Endothelial cell of umbilical vein (primary cell): ENCODE results near the gene AGBL4. TPM values are rescaled to one million over a fixed set of nuclear protein-coding genes. Genes with fewer than 3 reads are reported as not detected.

ENCODE experiments used
- BruUV-seq: library from RNA; stranded (reverse); fragments of 400-500 nt; replicated peaks from 2 replicates; lab custom pipeline; 2021; lab: Mats Ljungman, UMichigan
- CTCF ChIA-PET: fragments of 300-600, 350-600 bp; sonication (Branson Sonifier 250); formaldehyde crosslinking; loops from one replicate; lab custom pipeline; 2021; ENCODE audit warnings: antibody characterized with exemption, inconsistent platforms; lab: Charles Lee
- POLR2A ChIA-PET: fragments of 300-600, 350-600 bp; sonication (Branson Sonifier 250); formaldehyde crosslinking; loops from one replicate; lab custom pipeline; 2021; ENCODE audit warnings: antibody characterized with exemption, inconsistent platforms; lab: Charles Lee
- DNase-seq: peaks from one replicate; pipeline ENCODE4 v3.0.0-alpha.2; 2011; ENCODE audit warnings: low read depth, low spot score
- FAIRE-seq: peaks from 2 replicates; lab custom pipeline; 2011; peaks lifted over from hg19 to GRCh38; lab: Jason Lieb, UNC
- H2AFZ ChIP-seq: 2 replicates; pipeline ENCODE4 v1.6.0; 2012; ENCODE audit warnings: low read depth, low read length, control low read depth, inconsistent platforms
- H3K27ac ChIP-seq: 2 replicates; pipeline ENCODE4 v1.5.1; 2011; ENCODE audit warnings: low read depth, mild to moderate bottlenecking, control low read depth, low read length, moderate library complexity; ENCODE audit not compliant: insufficient read depth
- H3K27me3 ChIP-seq, 2 experiments: 2 replicates each; pipeline versions ENCODE4 v1.6.0 to v1.6.1; 2011; ENCODE audit warnings: low read length in 2 of 2, mixed read lengths in 1 of 2; ENCODE audit not compliant: control insufficient read depth in 2 of 2, insufficient read depth in 2 of 2
- H3K36me3 ChIP-seq, 2 experiments: 2 replicates in 1 of 2; 3 replicates in 1 of 2; pipeline ENCODE4 v1.5.1; 2011; ENCODE audit warnings: low read length in 2 of 2, mild to moderate bottlenecking in 1 of 2, moderate library complexity in 1 of 2; ENCODE audit not compliant: control insufficient read depth in 2 of 2, insufficient read depth in 2 of 2; ENCODE audit errors: extremely low read depth in 1 of 2
- H3K4me1 ChIP-seq: 3 replicates; pipeline ENCODE4 v1.5.1; 2011; ENCODE audit warnings: mild to moderate bottlenecking, low read length; ENCODE audit not compliant: control insufficient read depth, insufficient read depth; ENCODE audit errors: extremely low read depth
- H3K4me2 ChIP-seq: 2 replicates; pipeline ENCODE4 v1.6.1; 2011; ENCODE audit warnings: low read length, control low read depth, mixed read lengths; ENCODE audit not compliant: insufficient read depth
- H3K4me3 ChIP-seq, 3 experiments: fragments of 200-600 bp in 1 of 3; sonication (generic), shearing (Covaris generic) in 1 of 3; replicated peaks in 1 of 3; 2 replicates each; pipeline ENCODE4 v1.5.1; 2011 to 2016; ENCODE audit warnings: control low read depth in 3 of 3, low read length in 3 of 3, mild to moderate bottlenecking in 2 of 3, inconsistent platforms in 1 of 3, low read depth in 1 of 3, moderate library complexity in 1 of 3; ENCODE audit not compliant: insufficient read depth in 1 of 3
- H3K79me2 ChIP-seq: 2 replicates; pipeline ENCODE4 v1.6.0; 2012; ENCODE audit warnings: low read length, inconsistent platforms; ENCODE audit not compliant: control insufficient read depth, insufficient read depth
- H3K9ac ChIP-seq: replicated peaks from 2 replicates; pipeline ENCODE3; 2011; ENCODE audit warnings: low read length, control low read depth; ENCODE audit not compliant: insufficient read depth; ENCODE audit errors: extremely low read depth
- H3K9me1 ChIP-seq: replicated peaks from 3 replicates; pipeline ENCODE4 v1.6.0; 2011; ENCODE audit warnings: mild to moderate bottlenecking, low read length; ENCODE audit not compliant: control insufficient read depth, insufficient read depth; ENCODE audit errors: extremely low read depth
- H3K9me3 ChIP-seq: replicated peaks from 2 replicates; pipeline ENCODE4 v1.5.1; 2012; ENCODE audit warnings: low read length, inconsistent platforms; ENCODE audit not compliant: control insufficient read depth, insufficient read depth
- H4K20me1 ChIP-seq: replicated peaks from 2 replicates; pipeline ENCODE3; 2011; ENCODE audit warnings: mild to moderate bottlenecking, low read length; ENCODE audit not compliant: control insufficient read depth, insufficient read depth; ENCODE audit errors: extremely low read depth
- CTCF ChIP-seq, 2 donors: IDR thresholded peaks; 1 replicate in 1 of 2; 2 replicates in 1 of 2; pipeline ENCODE4 v1.5.1; 2011; ENCODE audit warnings: low read length in 2 of 2, mild to moderate bottlenecking in 2 of 2, moderate library complexity in 2 of 2, control low read depth in 1 of 2, inconsistent platforms in 1 of 2, low read depth in 1 of 2; ENCODE audit not compliant: insufficient read depth in 1 of 2; ENCODE audit errors: extremely low read depth in 1 of 2
- EZH2 ChIP-seq: IDR thresholded peaks from 2 replicates; pipeline ENCODE4 v1.6.1; 2012; ENCODE audit warnings: borderline replicate concordance, low read depth, mild to moderate bottlenecking, moderate library complexity, low read length, inconsistent platforms; ENCODE audit not compliant: severe bottlenecking
- FOS ChIP-seq: IDR thresholded peaks from 2 replicates; pipeline ENCODE4 v1.6.1; 2011; ENCODE audit warnings: mild to moderate bottlenecking, low read length, moderate library complexity, borderline replicate concordance; ENCODE audit not compliant: insufficient read depth
- GATA2 ChIP-seq: IDR thresholded peaks from 2 replicates; pipeline ENCODE4 v1.7.0; 2011; ENCODE audit warnings: low read depth, mild to moderate bottlenecking, moderate library complexity, mixed read lengths, low read length; ENCODE audit not compliant: insufficient read length, insufficient read depth
- JUN ChIP-seq: IDR thresholded peaks from 2 replicates; pipeline ENCODE4 v1.6.1; 2011; ENCODE audit warnings: borderline replicate concordance, low read depth; ENCODE audit not compliant: insufficient read length, insufficient read depth
- MYC ChIP-seq: IDR thresholded peaks from one replicate; pipeline ENCODE4 v1.6.1; 2011; ENCODE audit warnings: mild to moderate bottlenecking, low read depth, low read length
- POLR2A ChIP-seq: IDR thresholded peaks from 2 replicates; pipeline ENCODE4 v1.6.1; 2012; ENCODE audit warnings: low read depth, mild to moderate bottlenecking, control low read depth, low read length
- POLR2AphosphoS5 ChIP-seq: IDR thresholded peaks from 2 replicates; pipeline ENCODE4 v1.6.1; 2012; ENCODE audit warnings: low read depth, mild to moderate bottlenecking, control low read depth, low read length, moderate library complexity; ENCODE audit not compliant: insufficient read depth
- dilution Hi-C: fragments of 300-500 bp; cut with MboI; formaldehyde crosslinking; loops from one replicate; pipeline ENCODE4 v1.15.0; 2019; ENCODE audit warnings: low sequenced_read_pairs; ENCODE audit not compliant: extremely low pct_ligation_motif_present
- intact Hi-C: fragments of 100-400 bp; cut with micrococcal nuclease; formaldehyde crosslinking; loops from one replicate; pipeline ENCODE4 v1.10.0; 2022
- polyA plus RNA-seq, 4 experiments: library from polyadenylated mRNA; depleted of rRNA in 3 of 4; stranded (reverse) in 3 of 4; unstranded in 1 of 4; fragments of >200 nt; gene quantifications; 2 replicates each; pipeline versions ENCODE4 v1.2.1 to v1.2.3, GENCODE V29; 2011 to 2012; ENCODE audit warnings: missing spikeins in 1 of 4
- total RNA-seq: library from RNA; stranded (reverse); gene quantifications from 2 replicates; pipeline ENCODE4 v1.2.3, GENCODE V29; 2021
- TF ChIP-seq, protein P1 (sequence below): IDR thresholded peaks from 2 replicates; pipeline ENCODE4 v1.6.1; 2011; ENCODE audit not compliant: insufficient read depth, insufficient read length

AGBL4 gene
- total and polyA plus RNA-seq, 2 donors (not counting 3 experiments of a cell fraction or from before 2014, with no cell fraction given): not detected

GRCh38 chr1:48873944-48874343 is 1149.8 kb downstream of the AGBL4 start:
- Histone ChIP-seq H3K27ac (no peak overlapping the region), H2AFZ (no peak overlapping the region), H3K4me2 (no peak overlapping the region), H3K27me3 (no peaks in the 10 kb centered on the region), H3K36me3 (no peaks in the 10 kb centered on the region), H3K9me1 (no peaks in the 10 kb centered on the region), H3K4me3 (no peak overlapping the region), H4K20me1 (no peaks in the 10 kb centered on the region), H3K4me1 (no peaks in the 10 kb centered on the region), H3K79me2 (no peaks in the 10 kb centered on the region), H3K9me3 (no peaks in the 10 kb centered on the region), H3K9ac (no peak overlapping the region)
- no TSS peak for BruUV-seq
- intact Hi-C loops: no loop called here
- FAIRE-seq (no peak), DNase-seq (no peak)
- dilution Hi-C loops: no loop called here
- ChIA-PET CTCF (no interaction called here), POLR2A (no interaction called here)
- TF ChIP-seq GATA2 (no peak), CTCF (IDR thresholded peaks at IDR 0.05; ENCODE audit: extremely low read depth in 1 of 2, insufficient read depth in 1 of 2, low read depth in 1 of 2, low read length in 2 of 2) (no peak), EZH2 (no peak), JUN (no peak)
- TF ChIP-seq, protein P1, sequence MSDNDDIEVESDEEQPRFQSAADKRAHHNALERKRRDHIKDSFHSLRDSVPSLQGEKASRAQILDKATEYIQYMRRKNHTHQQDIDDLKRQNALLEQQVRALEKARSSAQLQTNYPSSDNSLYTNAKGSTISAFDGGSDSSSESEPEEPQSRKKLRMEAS: no peak

GRCh38 chr1:48870596-48870995 is 1153.2 kb downstream of the AGBL4 start:
- no TSS peak for BruUV-seq
- no peaks in the 10 kb centered on the region for H4K20me1 ChIP-seq
- H3K36me3 ChIP-seq: no peaks in the 10 kb centered on the region
- H3K9me1 ChIP-seq: no peaks in the 10 kb centered on the region
- no peak for FAIRE-seq
- H3K9ac ChIP-seq: no peak overlapping the region
- no peak overlapping the region for H2AFZ ChIP-seq
- intact Hi-C loops: no loop called here
- DNase-seq: no peak
- H3K9me3 ChIP-seq: no peaks in the 10 kb centered on the region
- dilution Hi-C loops: no loop called here
- CTCF ChIA-PET: no interaction called here
- no peak overlapping the region for H3K27ac ChIP-seq
- H3K4me1 ChIP-seq: no peaks in the 10 kb centered on the region
- H3K4me2 ChIP-seq: no peak overlapping the region
- TF ChIP-seq JUN (no peak), CTCF (IDR thresholded peaks at IDR 0.05; ENCODE audit: extremely low read depth in 1 of 2, insufficient read depth in 1 of 2, low read depth in 1 of 2, low read length in 2 of 2) (no peak), POLR2AphosphoS5 (no peak), FOS (no peak), POLR2A (no peak), EZH2 (no peak), MYC (no peak), GATA2 (no peak)
- TF ChIP-seq, protein P1: no peak
- no peaks in the 10 kb centered on the region for H3K27me3 ChIP-seq
- H3K4me3 ChIP-seq: no peak overlapping the region
- POLR2A ChIA-PET: no interaction called here
- H3K79me2 ChIP-seq: no peaks in the 10 kb centered on the region
